Kidney epithelial cell (primary cell): ENCODE data around the gene ZNF598. TPM values are rescaled to one million over a fixed set of nuclear protein-coding genes. Genes with fewer than 3 reads are reported as not detected.

Experiments used
- DNase-seq: peaks from one replicate; pipeline ENCODE4 v3.0.0-alpha.2; 2010; ENCODE audit warnings: low read depth
- H3K27me3 ChIP-seq: 2 replicates; pipeline ENCODE4 v1.6.0; 2011; ENCODE audit warnings: low read length; ENCODE audit not compliant: control insufficient read depth, insufficient read depth
- H3K36me3 ChIP-seq: 2 replicates; pipeline ENCODE4 v1.5.1; 2011; ENCODE audit warnings: low read length; ENCODE audit not compliant: control insufficient read depth, insufficient read depth
- H3K4me3 ChIP-seq: 2 replicates; pipeline ENCODE4 v1.5.1; 2011; ENCODE audit warnings: low read depth, mild to moderate bottlenecking, control low read depth, low read length
- total RNA-seq: library from RNA; depleted of rRNA; stranded (reverse); fragments of >200 nt; gene quantifications from 2 replicates; pipeline ENCODE4 v1.2.3, GENCODE V29; 2015
- TF ChIP-seq, protein P1 (sequence below): IDR thresholded peaks from 2 replicates; pipeline ENCODE4 v1.5.1; 2011; ENCODE audit warnings: mild to moderate bottlenecking, moderate library complexity, low read length, control low read depth, inconsistent platforms; ENCODE audit not compliant: insufficient read depth, poor library complexity, severe bottlenecking

The ZNF598 gene
- total RNA-seq, 1 donor from 2014 or later, result 57.7 TPM

- TF ChIP-seq, protein P1, sequence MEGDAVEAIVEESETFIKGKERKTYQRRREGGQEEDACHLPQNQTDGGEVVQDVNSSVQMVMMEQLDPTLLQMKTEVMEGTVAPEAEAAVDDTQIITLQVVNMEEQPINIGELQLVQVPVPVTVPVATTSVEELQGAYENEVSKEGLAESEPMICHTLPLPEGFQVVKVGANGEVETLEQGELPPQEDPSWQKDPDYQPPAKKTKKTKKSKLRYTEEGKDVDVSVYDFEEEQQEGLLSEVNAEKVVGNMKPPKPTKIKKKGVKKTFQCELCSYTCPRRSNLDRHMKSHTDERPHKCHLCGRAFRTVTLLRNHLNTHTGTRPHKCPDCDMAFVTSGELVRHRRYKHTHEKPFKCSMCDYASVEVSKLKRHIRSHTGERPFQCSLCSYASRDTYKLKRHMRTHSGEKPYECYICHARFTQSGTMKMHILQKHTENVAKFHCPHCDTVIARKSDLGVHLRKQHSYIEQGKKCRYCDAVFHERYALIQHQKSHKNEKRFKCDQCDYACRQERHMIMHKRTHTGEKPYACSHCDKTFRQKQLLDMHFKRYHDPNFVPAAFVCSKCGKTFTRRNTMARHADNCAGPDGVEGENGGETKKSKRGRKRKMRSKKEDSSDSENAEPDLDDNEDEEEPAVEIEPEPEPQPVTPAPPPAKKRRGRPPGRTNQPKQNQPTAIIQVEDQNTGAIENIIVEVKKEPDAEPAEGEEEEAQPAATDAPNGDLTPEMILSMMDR, result no peak
- peaks cover 6% of the 10 kb centered on the region for H3K36me3 ChIP-seq
- peaks cover 25% of the 10 kb centered on the region for H3K27me3 ChIP-seq
- no peak overlapping the region for H3K4me3 ChIP-seq
- DNase-seq, result no peak
These were observed 34.0 kb downstream of the ZNF598 start for GRCh38 chr16:1975432-1976215.

DNA sequence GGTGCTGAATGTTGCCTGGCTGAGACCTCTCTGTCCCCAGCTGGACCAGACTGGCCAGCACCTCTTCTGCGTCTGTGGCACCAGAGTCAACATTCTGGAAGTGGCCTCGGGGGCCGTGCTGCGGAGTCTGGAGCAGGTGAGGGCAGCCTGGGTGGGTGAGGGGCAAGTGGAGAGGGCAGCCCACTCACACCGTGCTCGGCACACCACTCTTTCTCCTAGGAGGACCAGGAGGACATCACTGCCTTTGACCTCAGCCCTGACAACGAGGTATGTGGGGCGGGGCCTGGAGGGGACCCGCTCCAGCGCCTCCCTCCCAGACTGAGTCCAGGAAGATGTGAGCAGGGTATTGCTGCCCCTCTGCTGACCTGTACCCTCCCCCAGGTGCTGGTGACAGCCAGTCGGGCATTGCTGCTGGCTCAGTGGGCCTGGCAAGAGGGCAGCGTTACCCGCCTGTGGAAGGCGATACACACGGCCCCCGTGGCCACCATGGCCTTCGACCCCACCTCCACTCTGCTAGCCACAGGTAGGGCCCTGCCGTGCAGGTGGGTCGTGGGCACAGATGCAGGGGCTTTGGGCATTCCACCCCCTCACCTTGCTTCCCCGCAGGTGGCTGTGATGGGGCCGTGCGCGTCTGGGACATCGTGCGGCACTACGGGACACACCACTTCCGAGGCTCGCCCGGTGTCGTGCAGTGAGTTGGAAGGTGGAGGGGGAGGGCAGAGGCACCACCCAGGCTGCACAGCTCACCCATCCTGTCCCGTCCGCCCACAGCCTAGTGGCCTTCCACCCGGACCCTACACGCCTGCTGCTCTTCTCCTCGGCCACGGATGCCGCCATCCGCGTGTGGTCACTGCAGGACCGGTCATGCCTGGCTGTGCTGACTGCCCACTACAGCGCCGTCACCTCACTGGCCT is 35.2 kb downstream of the ZNF598 start:
- H3K4me3 ChIP-seq, result no peak overlapping the region
- peaks cover 6% of the 10 kb centered on the region for H3K36me3 ChIP-seq
- TF ChIP-seq, protein P1, result no peak
- H3K27me3 ChIP-seq, result peaks cover 13% of the 10 kb centered on the region
- no peak for DNase-seq

- no peak for DNase-seq
- Histone ChIP-seq H3K27me3 (peaks cover 5% of the 10 kb centered on the region), H3K36me3 (peaks cover 5% of the 10 kb centered on the region), H3K4me3 (no peak overlapping the region)
- TF ChIP-seq, protein P1, result no peak
These were observed 36.0 kb downstream of the ZNF598 start for GRCh38 chr16:1973461-1974156.

GRCh38 chr16:1972490-1972877 is 37.1 kb downstream of the ZNF598 start:
- Histone ChIP-seq H3K27me3 (no peaks in the 10 kb centered on the region), H3K36me3 (peaks cover 5% of the 10 kb centered on the region), H3K4me3 (peak overlapping the region; percentile 91)
- DNase-seq, result no peak
- TF ChIP-seq, protein P1, result no peak

- no peaks in the 10 kb centered on the region for H3K27me3 ChIP-seq
- peak; percentile 61 for DNase-seq
- peaks cover 5% of the 10 kb centered on the region for H3K36me3 ChIP-seq
- H3K4me3 ChIP-seq, result peak within 1 kb of the TSS; percentile 91
- TF ChIP-seq, protein P1, result no peak
These were observed 37.7 kb downstream of the ZNF598 start, which contains the start of gene TBL3 for GRCh38 chr16:1971796-1972489. Gene TBL3, plus strand, starts transcription at chr16:1972053. Its CDS starts 112 bp downstream, at chr16:1972165.
